HUES6 (cell line): ENCODE measurements around the gene RBP7.

Experiments used
- H3K27ac ChIP-seq: 2 replicates; pipeline ENCODE4 v1.7.0; 2013; ENCODE audit warnings: low read depth, mild to moderate bottlenecking, low read length, inconsistent platforms
- H3K27me3 ChIP-seq: 2 replicates; pipeline ENCODE4 v1.6.1; 2013; ENCODE audit warnings: low read length; ENCODE audit not compliant: control insufficient read depth, insufficient read depth
- H3K36me3 ChIP-seq: 2 replicates; pipeline ENCODE4 v1.6.1; 2013; ENCODE audit warnings: low read length; ENCODE audit not compliant: control insufficient read depth, insufficient read depth
- H3K4me1 ChIP-seq: 2 replicates; pipeline ENCODE4 v1.6.1; 2013; ENCODE audit warnings: low read length; ENCODE audit not compliant: control insufficient read depth, insufficient read depth
- H3K4me3 ChIP-seq: 2 replicates; pipeline ENCODE4 v1.5.1; 2013; ENCODE audit warnings: low read depth, low read length
- H3K9ac ChIP-seq: one replicate; pipeline ENCODE4 v1.6.1; 2013; ENCODE audit warnings: mild to moderate bottlenecking, low read length
- H3K9me3 ChIP-seq: 2 replicates; pipeline ENCODE4 v1.6.1; 2013; ENCODE audit warnings: low read depth, low read length; ENCODE audit not compliant: control insufficient read depth, insufficient read depth

RBP7 gene

DNA sequence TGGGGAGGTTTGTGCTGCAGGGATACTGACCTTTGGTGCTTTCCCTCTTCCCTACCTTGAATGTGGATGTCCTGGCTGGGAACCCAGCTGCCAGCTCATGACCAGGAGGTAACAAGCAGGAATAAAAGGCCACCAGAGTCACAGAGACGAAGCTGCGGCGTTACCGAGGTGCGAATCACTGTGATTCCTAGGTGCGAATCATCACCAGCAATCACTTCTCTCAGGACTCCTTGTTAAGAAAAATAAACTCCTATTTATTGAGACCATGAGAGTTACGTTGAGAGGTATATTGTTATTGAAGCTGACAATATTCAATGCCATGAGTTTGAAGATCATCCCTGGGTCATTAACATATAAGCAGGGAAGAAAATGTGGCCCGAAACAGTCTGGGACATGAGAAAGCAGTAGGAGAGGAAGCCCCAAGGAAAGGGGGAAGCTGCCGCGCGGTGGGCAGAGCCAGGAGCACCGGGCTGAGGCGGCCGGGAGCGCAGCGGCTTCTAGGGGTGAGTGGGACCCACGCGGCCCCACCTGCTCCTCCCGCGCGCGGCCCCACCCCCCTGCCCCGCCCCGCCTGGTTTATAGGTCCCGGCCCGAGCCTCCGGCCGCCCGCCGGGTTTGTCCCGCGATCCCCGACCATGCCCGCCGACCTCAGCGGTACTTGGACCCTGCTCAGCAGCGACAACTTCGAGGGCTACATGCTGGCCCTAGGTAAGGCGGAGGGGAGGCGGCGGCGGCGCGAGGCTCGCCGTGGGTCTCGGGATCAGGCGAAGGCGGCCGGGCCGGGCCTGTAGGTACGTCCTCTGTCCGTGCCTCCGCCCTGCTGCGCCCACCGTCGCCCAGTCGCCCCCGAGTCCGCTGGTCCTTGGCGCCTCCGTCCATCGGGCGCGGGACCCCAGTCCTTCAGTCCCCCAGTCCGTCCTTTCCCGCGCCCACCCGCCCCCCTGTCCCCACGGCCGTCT is at the start of gene RBP7:
Gene RBP7, plus strand, starts transcription at position 605 of the 959 bp plus-strand sequence. Its CDS starts 31 bp downstream, at position 636.
- H3K4me3 ChIP-seq: peak within 1 kb of the TSS; percentile 69
- H3K9ac ChIP-seq: no peak within 1 kb of the TSS
- peaks cover 40% of the 10 kb centered on the region for H3K27me3 ChIP-seq
- peaks cover 4% of the 10 kb centered on the region; the same call in 1 of the 2 replicates for H3K9me3 ChIP-seq
- H3K27ac ChIP-seq: no peak within 1 kb of the TSS
- no peaks in the 10 kb centered on the region for H3K36me3 ChIP-seq
- H3K4me1 ChIP-seq: peaks cover 6% of the 10 kb centered on the region; the same call in 1 of the 2 replicates

GRCh38 chr1:9957726-9958125 is 39.3 kb upstream of the RBP7 start:
- Histone ChIP-seq H3K27ac (no peak overlapping the region), H3K27me3 (no peaks in the 10 kb centered on the region), H3K36me3 (no peaks in the 10 kb centered on the region), H3K9ac (no peak overlapping the region), H3K9me3 (no peaks in the 10 kb centered on the region), H3K4me3 (no peak overlapping the region), H3K4me1 (peaks cover 8% of the 10 kb centered on the region)

DNA sequence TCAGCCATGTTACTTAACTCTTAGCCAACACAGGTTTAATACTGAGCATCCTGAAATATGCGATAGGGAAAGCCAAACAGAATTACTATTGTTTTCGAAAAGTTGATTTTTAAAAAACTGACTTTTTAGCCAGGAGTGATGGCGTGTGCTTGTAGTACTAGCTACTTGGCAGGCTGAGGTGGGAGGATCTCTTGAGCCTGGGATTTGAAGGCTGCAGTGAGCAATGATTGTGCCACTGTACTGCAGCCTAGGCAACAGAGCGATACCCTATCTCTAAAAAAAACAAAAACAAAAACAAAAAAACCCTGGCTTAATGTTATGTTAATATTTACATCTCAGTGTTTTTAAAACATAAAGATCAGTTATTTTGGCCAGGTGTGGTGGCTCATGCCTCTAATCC is 37.0 kb upstream of the RBP7 start:
- H3K36me3 ChIP-seq: no peaks in the 10 kb centered on the region
- no peaks in the 10 kb centered on the region for H3K9me3 ChIP-seq
- no peak overlapping the region for H3K9ac ChIP-seq
- H3K27me3 ChIP-seq: no peaks in the 10 kb centered on the region
- no peak overlapping the region for H3K27ac ChIP-seq
- no peak overlapping the region for H3K4me3 ChIP-seq
- H3K4me1 ChIP-seq: peaks cover 8% of the 10 kb centered on the region

GRCh38 chr1:9960706-9961562 is 36.1 kb upstream of the RBP7 start:
- Histone ChIP-seq H3K27ac (no peak overlapping the region), H3K27me3 (no peaks in the 10 kb centered on the region), H3K9me3 (no peaks in the 10 kb centered on the region), H3K4me3 (no peak overlapping the region), H3K4me1 (peaks cover 8% of the 10 kb centered on the region), H3K9ac (no peak overlapping the region), H3K36me3 (no peaks in the 10 kb centered on the region)

GRCh38 chr1:9984253-9984652 is 12.8 kb upstream of the RBP7 start:
- Histone ChIP-seq H3K4me1 (no peaks in the 10 kb centered on the region), H3K27me3 (no peaks in the 10 kb centered on the region), H3K9me3 (no peaks in the 10 kb centered on the region), H3K36me3 (no peaks in the 10 kb centered on the region), H3K27ac (no peak overlapping the region), H3K4me3 (no peak overlapping the region), H3K9ac (no peak overlapping the region)

DNA sequence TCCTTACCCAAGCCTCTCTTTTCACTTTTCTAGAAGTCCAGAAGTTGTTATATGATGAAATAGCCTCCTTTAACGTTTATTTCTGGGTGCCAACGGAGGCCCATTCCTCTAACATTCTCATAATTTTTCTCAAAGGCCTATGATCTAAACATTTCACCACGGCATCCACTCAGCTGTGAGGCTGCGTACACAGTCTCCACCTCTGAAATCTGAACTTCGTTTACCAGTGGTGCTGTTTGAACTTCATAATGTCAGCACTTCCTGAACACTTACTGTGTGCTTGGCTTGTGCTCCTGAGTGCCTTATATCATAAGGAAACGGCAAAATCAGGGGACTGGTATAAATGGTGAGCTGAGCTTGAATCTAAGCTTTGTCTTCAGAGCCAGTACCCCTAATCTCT is 12.0 kb upstream of the RBP7 start:
- Histone ChIP-seq H3K9ac (no peak overlapping the region), H3K36me3 (no peaks in the 10 kb centered on the region), H3K9me3 (no peaks in the 10 kb centered on the region), H3K27me3 (no peaks in the 10 kb centered on the region), H3K27ac (no peak overlapping the region), H3K4me1 (no peaks in the 10 kb centered on the region), H3K4me3 (no peak overlapping the region)

GRCh38 chr1:9989773-9990172 is 7.3 kb upstream of the RBP7 start:
- no peak overlapping the region for H3K9ac ChIP-seq
- H3K36me3 ChIP-seq: no peaks in the 10 kb centered on the region
- H3K4me3 ChIP-seq: no peak overlapping the region
- H3K27ac ChIP-seq: no peak overlapping the region
- no peaks in the 10 kb centered on the region for H3K9me3 ChIP-seq
- H3K4me1 ChIP-seq: no peaks in the 10 kb centered on the region
- no peaks in the 10 kb centered on the region for H3K27me3 ChIP-seq

DNA sequence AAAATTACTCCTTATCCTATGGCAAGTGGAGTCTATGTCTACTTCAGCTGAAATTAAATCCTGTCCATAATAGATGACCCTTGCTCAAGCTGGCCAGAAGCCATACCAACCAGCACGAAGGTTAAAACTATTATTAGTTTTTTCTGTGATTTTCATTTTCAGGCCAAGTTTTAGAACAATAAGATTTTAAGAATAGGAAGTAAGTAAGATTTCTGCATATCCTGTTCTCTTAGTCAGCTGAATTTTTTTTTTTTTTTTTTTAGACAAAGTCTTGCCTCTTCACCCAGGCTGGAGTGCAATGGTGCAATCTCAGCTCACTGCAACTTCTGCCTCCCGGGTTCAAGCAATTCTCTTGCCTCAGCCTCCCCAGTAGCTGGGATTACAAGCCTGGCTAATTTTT is 6.1 kb upstream of the RBP7 start:
- Histone ChIP-seq H3K27ac (no peak overlapping the region), H3K36me3 (no peaks in the 10 kb centered on the region), H3K9ac (no peak overlapping the region), H3K4me1 (no peaks in the 10 kb centered on the region), H3K4me3 (no peak overlapping the region), H3K27me3 (peaks cover 9% of the 10 kb centered on the region), H3K9me3 (no peaks in the 10 kb centered on the region)

GRCh38 chr1:9992910-9993309 is 4.1 kb upstream of the RBP7 start:
- Histone ChIP-seq H3K9me3 (no peaks in the 10 kb centered on the region), H3K4me3 (no peak overlapping the region), H3K27ac (no peak overlapping the region), H3K36me3 (no peaks in the 10 kb centered on the region), H3K27me3 (peaks cover 28% of the 10 kb centered on the region), H3K4me1 (peaks cover 6% of the 10 kb centered on the region; the same call in 1 of the 2 replicates), H3K9ac (no peak overlapping the region)

GRCh38 chr1:9993561-9994075 is 3.4 kb upstream of the RBP7 start:
- Histone ChIP-seq H3K27ac (no peak overlapping the region), H3K4me1 (peaks cover 6% of the 10 kb centered on the region; the same call in 1 of the 2 replicates), H3K4me3 (no peak overlapping the region), H3K27me3 (peaks cover 35% of the 10 kb centered on the region), H3K9ac (no peak overlapping the region), H3K36me3 (no peaks in the 10 kb centered on the region), H3K9me3 (peaks cover under 1% of the 10 kb centered on the region; the same call in 1 of the 2 replicates)
